GM21717 (cell line): ENCODE data around the gene CTSH.
"Not testable (repeated sequence)": the region's sequence is repeated elsewhere in the genome, so short reads cannot be mapped to it uniquely, and the experiment has no call there.

Source experiments
- ATAC-seq: cut with Tn5 transposase; IDR thresholded peaks from one replicate; pipeline ENCODE4 v1.9.1; 2021; ENCODE audit warnings: mild to moderate bottlenecking, moderate library complexity; ENCODE audit not compliant: unreplicated experiment

Gene CTSH

DNA sequence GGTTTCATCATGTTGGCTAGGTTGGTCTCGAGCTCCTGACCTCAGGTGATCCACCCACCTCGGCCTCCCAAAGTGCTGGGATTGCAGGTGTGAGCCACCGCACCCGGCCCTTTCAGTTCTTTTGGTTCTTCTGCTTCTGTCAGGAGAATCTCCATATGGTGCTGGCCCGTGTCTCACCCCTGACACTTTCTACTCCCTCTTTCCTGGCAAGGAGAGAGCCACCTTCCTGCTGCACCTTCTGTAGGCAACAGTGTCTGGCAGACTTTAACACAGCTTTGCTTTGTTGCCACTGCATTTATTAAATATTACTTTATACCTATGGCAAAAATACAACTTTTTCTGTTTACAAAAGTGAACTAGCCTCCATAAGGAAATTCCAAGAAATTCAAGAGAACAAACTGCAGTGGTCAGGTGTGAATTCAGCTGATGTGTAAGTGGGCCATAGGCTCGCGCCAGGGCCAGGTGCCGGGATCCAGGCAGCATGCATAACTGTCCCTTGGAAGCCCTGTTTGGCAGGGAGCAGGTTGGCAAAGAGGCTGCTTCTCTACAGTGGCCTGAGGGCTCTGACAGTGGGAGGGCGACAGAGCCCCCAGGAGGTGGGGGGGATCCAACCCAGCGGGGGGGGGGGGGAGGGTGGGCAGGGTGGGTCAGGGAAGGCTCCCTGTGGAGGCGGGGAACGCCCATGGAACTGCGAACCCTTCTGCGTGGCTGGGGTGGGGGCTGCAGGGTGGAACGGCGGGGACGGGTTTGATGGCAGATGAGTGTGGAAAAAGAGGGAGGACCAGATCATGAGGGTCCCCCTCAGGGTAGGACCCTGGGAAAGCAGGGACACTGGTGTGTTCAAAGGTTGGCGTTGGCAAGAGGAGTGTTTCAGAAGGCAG lies 21.1 kb downstream of the CTSH start:
- no peak for ATAC-seq

DNA sequence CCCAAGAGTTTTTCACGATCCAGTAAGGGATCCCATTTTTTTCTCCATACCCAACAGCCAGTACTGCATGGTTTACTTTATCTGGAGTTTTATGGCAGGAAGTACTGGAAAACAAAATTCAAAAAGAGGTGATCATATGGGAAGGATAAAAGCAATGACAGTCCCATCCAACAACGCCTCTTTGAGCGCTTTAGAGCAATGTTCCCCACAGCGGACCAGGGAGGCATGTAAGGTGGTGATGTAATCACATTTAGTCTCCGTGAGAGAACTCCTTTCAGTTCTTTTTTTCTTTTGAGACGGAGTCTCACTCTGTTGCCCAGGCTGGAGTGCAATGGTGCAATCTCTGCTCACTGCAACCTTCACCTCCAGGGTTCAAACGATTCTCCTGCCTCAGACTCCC lies 21.8 kb downstream of the CTSH start:
- no peak for ATAC-seq

DNA sequence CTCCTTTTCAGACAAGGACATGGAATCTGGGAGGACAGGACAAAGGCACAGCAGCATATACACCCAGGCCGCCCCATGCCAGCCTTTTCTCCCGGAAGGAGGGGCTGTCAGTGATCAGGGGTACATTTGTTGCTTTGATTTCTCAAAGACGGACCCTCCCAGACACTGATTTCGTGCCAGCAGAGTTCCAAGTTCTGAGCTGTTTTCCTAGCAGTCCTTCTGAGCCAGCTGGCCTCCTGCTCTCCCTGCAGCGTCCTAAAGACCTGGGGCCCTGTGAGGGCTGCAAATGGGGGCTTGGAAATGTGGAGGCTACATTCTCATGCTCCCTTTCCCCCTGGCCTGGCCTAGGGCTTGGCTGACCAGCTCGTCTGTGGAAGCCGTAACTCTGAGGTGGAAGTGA lies 22.3 kb downstream of the CTSH start:
- ATAC-seq, result no peak

- ATAC-seq, result no peak
Measured at GRCh38 chr15:78921940-78922339, 22.9 kb downstream of the CTSH start.

GRCh38 chr15:78921517-78921916 lies 23.3 kb downstream of the CTSH start:
- no peak for ATAC-seq

DNA sequence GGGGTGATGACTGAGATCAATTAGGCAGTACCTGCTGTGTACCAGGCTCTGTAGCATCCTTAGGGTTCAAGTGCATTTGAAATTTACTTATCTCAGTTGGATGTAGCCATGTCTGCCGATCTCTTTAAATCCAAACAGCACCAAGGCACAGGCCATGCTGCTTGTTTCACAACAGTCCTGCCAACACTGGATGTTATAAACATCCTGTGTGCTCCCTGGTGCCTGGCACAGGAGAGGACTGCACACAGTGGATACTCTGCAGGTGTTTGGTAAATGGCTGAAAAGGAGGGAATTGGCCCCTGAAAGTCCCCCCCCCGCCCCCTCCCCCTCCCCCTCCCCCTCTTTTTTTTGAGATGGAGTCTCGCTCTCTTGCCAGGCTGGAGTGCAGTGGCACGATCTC lies 27.0 kb downstream of the CTSH start:
- ATAC-seq, result no peak

- ATAC-seq, result no peak
Measured at GRCh38 chr15:78916088-78916487, 28.8 kb downstream of the CTSH start.

DNA sequence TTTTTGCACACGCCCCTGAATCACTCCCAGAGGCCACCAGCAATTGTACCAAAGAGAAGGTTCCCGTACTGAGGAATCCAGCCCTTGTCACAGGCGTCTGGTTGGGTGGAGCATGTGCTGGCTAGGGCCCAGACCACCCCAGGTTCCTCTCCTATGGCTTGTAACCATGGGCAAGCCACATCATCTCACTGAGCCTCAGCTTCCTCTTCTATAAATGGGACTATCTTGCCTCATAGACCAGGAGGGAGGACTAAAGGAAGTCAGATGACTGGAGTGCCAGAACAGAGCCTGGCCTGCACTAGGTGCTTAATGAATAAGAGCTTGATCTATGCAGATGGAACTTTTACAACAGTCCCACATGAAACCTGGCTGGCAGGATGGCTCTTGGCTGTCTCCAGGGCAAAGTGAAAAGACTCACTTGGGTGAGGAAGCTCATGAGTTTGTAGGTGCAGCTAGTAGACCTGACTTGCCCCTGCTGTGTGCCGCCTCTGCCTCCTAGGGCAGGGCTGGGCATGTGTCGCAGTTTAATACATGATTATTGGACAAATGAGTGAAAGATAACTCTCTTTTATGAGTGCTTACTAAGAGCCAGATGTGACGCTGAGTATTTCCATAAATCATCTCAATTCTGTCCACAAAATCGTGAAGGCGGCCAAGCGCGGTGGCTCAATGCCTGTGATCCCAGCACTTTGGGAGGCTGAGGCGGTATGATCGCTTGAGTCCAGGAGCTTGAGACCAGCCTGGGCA lies 29.3 kb downstream of the CTSH start:
- no peak for ATAC-seq

- no peak for ATAC-seq
Measured at GRCh38 chr15:78914027-78914764, 30.6 kb downstream of the CTSH start.

GRCh38 chr15:78913012-78913411 lies 31.8 kb downstream of the CTSH start:
- ATAC-seq, result no peak

- ATAC-seq, result no peak
Measured at GRCh38 chr15:78912316-78912715, 32.5 kb downstream of the CTSH start.

GRCh38 chr15:78910271-78910670 lies 34.6 kb downstream of the CTSH start:
- no peak for ATAC-seq

DNA sequence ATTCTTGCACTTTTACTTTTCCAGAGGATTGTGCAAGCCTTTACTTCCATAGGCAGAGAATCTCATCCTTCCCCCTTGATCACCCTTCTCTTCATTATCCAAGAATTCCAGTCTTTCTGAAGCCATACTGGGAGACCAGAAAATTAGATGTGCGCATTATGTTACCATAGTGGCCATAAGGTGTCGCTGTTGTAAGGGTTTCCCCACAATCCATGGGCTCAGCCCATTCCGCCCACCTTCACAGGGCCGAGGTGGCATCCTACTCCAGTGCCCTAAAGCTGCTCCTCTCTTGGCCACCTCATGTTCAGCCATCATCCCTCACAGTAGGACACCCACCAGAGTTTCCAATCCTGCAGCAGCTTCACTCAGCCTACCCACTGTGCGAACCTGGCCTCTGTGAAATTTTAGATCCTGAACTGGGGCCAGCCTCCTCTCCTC lies 35.0 kb downstream of the CTSH start:
- ATAC-seq, result no peak

DNA sequence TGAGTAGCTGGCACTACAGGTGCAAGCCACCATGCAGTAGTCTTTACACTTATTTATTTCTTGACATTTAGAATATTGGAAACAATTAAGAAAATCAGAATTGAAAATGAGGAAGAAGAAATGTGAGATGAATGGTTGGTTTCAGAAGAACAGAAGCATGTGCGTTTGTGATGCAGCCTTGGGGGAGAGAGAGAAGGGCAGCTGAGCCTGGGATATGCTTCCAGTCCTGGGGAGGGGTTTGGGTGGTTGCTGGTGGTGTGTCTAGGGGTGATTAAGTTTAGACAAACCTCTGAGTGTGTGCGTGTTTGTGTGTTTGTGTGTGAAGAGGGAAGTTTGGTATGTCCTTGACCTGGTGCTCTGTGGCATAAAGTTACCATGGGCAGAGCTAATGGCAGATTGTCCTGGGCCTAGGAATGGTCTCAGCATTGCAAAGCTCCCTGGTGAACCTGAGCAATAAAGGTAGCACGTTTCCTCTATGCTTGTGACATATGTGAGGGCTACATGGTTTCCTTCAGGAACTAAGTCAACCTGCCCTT lies 35.6 kb downstream of the CTSH start:
- ATAC-seq, result no peak

GRCh38 chr15:78907577-78907976 lies 37.3 kb downstream of the CTSH start:
- ATAC-seq, result no peak

GRCh38 chr15:78906316-78906620 lies 38.6 kb downstream of the CTSH start:
- ATAC-seq, result no peak

DNA sequence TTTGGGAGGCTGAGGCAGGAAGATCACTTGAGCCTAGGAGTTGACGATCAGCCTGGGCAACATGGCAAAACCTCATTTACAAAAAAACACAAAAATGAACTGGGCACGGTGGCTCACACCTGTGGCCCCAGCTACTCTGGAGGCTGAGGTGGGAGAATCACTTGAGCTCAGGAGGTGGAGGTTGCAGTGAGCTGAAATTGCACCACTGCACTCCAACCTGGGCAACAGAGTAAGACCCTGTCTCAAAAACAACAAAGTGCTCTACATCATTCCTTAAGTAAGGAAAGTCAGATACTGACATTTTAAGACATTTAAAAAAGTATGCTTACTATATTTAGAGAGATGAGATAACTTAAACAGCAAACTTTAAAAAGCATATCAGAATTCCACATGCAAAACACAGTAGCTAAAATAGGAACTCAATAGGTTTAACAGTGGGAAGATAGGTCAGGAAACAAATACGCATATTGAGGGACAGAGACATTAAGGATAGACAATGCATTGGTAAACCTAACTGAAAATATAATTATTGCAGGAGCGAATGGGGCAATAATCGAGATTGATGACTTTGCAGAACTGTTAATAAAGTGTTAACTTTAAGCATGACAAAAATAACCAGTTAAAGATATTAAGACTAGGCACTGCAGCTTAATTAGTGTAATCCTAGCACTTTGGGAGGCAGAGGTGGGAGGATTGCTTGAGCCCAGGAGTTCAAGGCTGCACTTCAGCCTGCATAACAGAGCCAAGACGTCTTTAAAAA lies 40.1 kb downstream of the CTSH start:
- ATAC-seq, result no peak

DNA sequence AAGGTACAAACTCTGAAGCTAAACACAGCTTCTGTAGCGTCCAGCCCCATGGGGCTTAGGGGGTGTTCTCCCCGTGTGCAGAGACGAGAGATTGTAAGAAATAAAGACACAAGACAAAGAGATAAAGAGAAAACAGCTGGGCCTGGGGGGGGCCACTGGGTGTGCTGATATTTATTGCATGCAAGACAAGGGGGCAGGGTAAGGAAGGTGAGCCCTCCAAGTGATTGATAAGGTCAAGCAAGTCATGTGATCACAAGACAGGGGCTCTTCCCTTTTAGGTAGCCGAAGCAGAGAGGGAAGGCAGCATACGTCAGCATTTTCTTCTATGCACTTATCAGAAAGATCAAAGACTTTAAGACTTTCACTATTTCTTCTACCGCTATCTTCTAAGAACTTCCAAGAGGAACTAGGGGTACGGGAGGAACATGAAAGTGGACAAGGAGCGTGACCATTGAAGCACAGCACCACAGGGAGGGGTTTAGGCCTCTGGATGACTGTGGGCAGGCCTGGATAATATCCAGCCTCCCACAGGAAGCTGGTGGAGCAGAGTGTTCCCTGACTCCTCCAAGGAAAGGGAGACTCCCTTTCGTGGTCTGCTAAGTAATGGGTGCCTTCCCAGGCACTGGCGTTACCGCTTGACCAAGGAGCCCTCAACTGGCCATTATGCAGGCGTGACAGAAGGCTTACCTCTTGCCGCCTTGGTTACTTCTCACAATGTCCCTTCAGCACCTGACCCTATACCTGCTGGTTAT lies 42.4 kb downstream of the CTSH start:
- not testable (repeated sequence) for ATAC-seq

- ATAC-seq, result not testable (repeated sequence)
Measured at GRCh38 chr15:78900819-78901533, 43.9 kb downstream of the CTSH start.
